CD4-positive, alpha-beta T cell treated with Interleukin-1 beta for 1 hour (primary cell): ENCODE measurements around the gene YY1AP1.
A peak's percentile ranks its signal among the peaks of the same experiment; 100 is the strongest.
"Not testable (repeated sequence)": the region's sequence is repeated elsewhere in the genome, so short reads cannot be mapped to it uniquely, and the experiment has no call there.

Experiments
- DNase-seq, 2 donors: peaks; one replicate each; pipeline ENCODE4 v3.0.0-alpha.2; 2020 to 2022

YY1AP1 gene

DNA sequence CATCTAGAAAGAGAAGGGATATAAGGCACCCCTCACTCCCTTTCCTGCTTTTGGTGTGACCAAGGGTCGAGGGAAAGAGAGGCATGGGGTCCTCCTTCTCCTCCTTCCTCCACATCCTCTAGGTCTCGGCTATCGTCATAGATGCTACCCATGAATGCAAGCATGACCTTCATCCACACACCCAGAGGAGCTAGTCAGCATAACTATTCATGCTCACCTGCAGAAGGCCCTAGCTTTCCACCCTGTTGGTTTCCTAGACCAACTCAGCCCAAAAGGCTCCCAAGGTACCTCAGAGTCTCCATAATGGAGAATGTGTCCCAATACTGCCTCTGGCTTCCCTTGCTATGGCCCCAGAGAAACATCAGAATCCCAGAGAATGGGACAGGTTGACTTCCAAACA lies 45.3 kb downstream of the YY1AP1 start:
- no peak for DNase-seq

DNA sequence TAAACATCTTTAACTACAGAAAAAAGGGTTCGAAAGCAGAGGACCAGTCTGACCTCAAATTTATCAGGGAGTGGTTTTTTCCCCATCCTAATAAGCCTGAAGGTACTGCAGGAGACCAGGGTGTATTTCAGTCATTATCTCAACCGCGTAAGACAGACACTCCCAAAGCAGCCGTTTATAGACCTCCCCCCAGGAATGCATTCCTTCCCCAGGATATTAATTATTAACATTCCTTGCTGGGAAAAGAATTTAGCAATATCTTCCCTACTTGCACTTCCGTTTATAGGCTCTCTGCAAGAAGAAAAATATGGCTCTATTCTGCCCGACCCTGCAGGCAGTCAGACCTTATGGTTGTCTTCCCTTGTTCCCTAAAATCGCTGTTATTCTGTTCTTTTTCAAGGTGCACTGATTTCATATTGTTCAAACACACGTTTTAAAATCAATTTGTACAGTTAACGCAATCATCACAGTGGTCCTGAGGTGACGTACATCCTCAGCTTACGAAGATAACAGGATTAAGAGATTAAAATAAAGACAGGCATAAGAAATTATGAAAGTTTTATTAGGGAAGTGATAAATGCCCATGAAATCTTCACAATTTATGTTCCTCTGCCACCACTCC lies 45.9 kb downstream of the YY1AP1 start:
- not testable (repeated sequence) for DNase-seq

DNA sequence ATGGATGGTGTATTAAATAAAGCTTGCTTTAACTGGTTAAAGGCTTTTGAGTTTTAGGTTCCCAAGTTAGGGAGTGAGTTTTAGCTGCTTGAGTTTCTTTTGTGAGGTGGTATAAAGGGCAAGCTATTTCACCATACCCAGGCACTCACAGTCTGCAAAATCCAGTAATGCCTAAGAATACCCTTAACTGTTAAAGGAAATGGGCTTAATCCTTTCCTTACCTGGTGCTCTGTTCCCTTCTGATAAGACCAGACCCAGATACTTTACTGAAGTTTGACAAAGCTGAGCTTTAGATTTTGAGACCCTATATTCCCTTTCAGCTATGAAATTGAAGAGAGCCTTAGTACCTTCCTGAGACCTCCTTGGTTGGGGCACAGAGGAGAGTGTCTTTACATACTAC lies 48.2 kb downstream of the YY1AP1 start:
- no peak for DNase-seq

DNA sequence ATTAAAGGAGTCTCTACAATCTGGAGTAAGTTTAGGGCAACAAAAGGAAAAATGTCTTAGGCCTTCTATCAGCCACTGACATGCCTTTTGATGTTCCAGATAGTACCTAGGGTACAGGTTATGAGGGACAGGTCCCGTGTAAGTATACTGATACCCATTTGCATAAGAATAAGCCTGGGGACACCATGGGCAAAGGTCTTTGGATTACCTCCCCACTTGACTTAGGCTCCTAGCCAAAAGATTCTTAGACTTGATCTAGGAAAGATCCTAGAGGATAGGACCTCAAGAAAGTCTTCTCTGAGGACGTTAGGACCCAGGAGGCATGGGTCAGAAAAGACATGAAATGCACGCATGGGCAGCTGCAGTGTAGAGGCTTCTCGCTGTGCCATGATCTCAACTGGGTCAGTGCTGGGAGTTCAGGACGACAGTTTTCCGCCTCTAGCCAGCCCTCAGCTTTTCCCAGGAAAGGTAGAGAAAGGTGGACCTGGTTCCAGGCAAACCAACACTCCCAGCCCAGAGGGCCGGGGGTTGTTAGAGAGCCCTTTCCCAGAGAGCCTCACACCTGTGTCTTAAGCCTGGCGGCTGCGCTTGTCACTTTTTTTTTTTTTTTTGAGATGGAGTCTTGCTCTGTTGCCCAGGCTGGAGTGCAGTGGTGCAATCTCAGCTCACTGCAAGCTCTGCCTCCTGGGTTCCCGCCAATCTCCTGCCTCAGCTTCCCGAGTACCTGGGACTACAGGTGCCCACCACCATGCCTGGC lies 52.0 kb downstream of the YY1AP1 start:
- no peak for DNase-seq

DNA sequence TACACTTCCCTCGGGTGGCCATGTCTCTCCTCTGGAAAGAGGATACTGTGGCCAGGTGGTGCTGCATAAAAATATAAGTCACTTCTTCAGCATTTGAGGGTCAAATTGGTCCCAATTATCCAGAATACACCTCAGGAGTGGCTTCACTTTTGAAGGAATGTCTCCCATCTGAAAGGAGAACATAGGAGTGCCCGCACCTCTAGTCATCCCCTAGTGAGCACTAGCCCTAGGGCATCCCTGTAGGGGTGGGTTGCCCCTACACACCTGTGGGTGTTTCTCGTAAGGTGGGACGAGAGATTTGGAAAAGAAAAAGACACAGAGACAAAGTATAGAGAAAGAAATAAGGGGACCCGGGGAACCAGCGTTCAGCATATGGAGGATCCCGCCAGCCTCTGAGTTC lies 62.1 kb downstream of the YY1AP1 start:
- DNase-seq = not testable (repeated sequence)

DNA sequence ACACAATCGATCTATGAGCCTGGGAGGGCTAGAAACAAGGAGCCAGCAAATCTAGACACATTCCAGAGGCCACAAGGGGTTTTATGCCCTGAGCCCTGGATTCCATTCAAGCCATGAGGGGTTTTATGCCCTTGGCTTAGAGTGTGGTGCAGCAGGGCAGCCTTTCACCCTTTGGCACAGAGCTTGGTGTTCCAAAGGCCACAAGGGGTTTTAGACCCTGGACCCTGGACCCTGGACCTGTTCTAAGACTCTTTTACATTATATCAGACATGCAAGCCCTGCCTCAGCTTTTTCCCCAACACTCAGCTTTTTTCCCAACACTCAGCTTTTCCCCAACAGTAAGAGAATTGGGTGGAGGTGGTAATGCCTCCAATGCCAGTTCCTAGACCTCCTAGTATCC lies 65.2 kb downstream of the YY1AP1 start:
- DNase-seq = no peak

DNA sequence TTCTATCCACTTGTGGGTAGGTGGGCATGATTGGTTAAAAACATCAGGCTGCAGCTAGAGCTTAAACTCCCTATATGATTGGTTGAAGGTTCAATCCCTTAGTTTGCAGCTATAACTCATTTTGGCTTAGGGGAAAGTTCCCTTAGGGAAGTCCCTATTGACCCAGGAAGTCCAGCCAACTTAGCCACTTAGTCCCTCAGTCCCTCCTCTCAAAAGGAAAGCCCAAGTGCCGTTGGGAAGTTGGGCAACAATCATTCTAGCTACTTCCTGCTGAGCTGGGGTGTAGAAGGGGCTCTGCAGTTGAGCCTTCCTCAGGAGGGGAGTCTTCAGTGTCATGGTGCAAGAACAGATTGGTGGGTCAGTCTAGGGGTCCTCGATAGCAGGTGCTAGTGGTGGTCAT lies 66.4 kb downstream of the YY1AP1 start:
- no peak for DNase-seq

DNA sequence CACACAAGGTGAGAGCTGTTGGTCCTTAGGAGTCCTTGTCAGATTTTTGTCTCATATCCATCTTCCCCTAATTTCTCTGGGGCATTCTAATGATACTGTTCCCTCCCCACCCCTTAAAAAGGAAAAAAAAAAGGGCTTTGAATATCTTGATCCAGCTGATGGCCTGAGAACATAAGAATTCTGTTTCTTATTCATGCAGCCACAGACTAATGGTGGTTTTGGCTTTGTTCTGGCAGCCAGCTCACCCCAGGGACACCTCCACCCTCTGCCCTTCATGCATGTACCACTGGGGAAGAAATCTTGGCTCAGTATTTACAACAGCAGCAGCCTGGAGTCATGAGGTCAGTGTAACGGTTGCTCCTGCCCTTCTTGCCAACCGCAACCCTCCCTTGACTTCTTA lies 75.3 kb downstream of the YY1AP1 start:
- DNase-seq = not testable (repeated sequence)

DNA sequence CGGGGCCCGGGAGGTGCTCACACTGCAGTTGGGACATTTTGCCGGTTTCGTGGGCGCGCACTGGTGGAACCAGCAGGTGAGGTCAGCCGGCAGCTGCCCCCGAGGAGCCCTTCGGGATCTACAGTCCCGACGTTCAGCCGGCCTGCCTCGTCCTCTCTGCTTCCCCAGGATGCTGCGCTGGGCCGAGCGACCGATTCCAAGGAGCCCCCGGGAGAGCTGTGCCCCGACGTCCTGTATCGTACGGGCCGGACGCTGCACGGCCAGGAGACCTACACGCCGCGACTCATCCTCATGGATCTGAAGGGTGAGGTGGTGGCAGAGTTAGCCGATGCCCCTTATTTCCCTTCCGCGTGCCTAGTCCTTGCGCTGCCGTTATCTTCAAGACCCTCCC lies 78.3 kb downstream of the YY1AP1 start:
- not testable (repeated sequence) for DNase-seq

DNA sequence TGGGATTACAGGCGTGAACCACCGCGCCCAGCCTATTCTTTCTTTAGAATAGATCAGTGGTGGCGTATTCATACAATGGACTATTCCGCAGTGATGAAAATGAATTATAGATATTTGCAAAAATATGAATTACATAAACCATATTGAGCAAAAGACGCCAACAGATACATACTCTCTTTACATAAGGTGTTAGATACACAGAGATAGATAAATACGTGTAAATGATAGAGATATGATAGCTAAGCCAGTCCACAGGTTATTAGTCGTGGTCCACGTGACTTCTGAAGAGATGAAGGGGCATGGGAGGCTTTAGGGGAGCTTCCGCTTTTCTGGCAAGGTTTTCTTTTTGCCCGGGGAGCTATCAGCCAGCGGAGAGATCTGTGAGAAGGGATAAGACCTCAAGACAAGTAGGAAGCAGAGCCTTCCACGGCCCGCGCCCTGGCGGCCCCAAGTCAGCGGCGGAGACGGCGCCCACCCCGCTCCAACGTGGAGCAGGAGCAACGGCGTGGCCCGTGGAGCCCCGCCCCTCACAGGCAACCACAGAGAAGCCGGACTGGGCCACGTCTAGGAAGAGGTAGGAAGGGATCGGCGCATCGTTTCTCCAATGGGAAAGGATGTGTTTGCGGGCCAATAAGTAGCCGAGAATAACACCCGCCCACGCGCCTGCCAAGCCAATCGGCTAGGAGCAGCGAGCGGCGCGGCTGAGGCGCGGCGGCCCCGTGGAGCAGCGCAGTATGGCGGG lies 78.9 kb downstream of the YY1AP1 start, which contains the start of gene MSTO1:
Gene MSTO1, plus strand, starts transcription at position 704 of the 742 bp plus-strand sequence. Its CDS starts 31 bp downstream, at position 735.
- DNase-seq = peak; percentile 93
